K562 (cell line): Measurements from ENCODE around the gene TUBA1A. TPM values are rescaled to one million over a fixed set of nuclear protein-coding genes. Genes with fewer than 3 reads are reported as not detected.

Source experiments
- ARID1B ChIP-seq: fragments of 450-650 bp; IDR thresholded peaks from 2 replicates; pipeline ENCODE4 v1.6.1; 2016; ENCODE audit warnings: antibody characterized with exemption, mild to moderate bottlenecking, inconsistent platforms
- HNRNPH1 ChIP-seq: fragments of 200-400 bp; formaldehyde crosslinking; optimal IDR thresholded peaks from 2 replicates; pipeline ENCODE3; 2017; ENCODE audit warnings: low read depth, mild to moderate bottlenecking, low read length, moderate library complexity
- MEF2D ChIP-seq: conservative IDR thresholded peaks from 2 replicates; pipeline ENCODE4 v1.6.1; 2016; ENCODE audit warnings: low read depth, missing genetic modification characterization, missing compliant biosample characterization
- RBM25 ChIP-seq: fragments of 200-400 bp; formaldehyde crosslinking; IDR thresholded peaks from 2 replicates; pipeline ENCODE4 v1.6.1; 2018; ENCODE audit warnings: low read length, low read depth, moderate library complexity; ENCODE audit not compliant: severe bottlenecking
- TBP ChIP-seq: optimal IDR thresholded peaks from 2 replicates; pipeline ENCODE3; 2011; ENCODE audit warnings: low read depth, low read length, improper control_type of control experiment
- TEAD1 ChIP-seq, 2 experiments: fragments of 450-650 bp in 1 of 2; sonication (generic) in 1 of 2; formaldehyde crosslinking; IDR thresholded peaks; 2 replicates each; pipeline versions ENCODE4 v1.4.0 to v1.8.0; 2020 to 2022; ENCODE audit warnings: mild to moderate bottlenecking in 2 of 2, missing genetic modification reagents in 1 of 2
- ZFX ChIP-seq: sonication (generic); formaldehyde crosslinking; IDR thresholded peaks from 2 replicates; pipeline ENCODE4 v1.8.0; 2022; ENCODE audit warnings: mild to moderate bottlenecking, missing genetic modification reagents, moderate library complexity
- ZNF384 ChIP-seq: IDR thresholded peaks from 2 replicates; pipeline ENCODE4 v1.6.1; 2012; ENCODE audit warnings: low read depth, low read length, improper control_type of control experiment
- polyA plus RNA-seq, 8 experiments: library from polyadenylated mRNA; depleted of rRNA in 4 of 8; stranded (reverse) in 5 of 8; unstranded in 3 of 8; fragments of >200 nt; fragmentation: Nextera tagmentation in 2 of 8; fragmentation: Illumina TruSeq in 1 of 8; extraction: Ambion mirVana in 2 of 8; extraction: Trizol in 1 of 8; gene quantifications; 2 replicates each; pipeline versions ENCODE4 v1.2.1 to v1.2.3, GENCODE V29; 2011 to 2014; ENCODE audit warnings: inconsistent platforms in 1 of 8, missing spikeins in 1 of 8
- total RNA-seq, 7 experiments: library from RNA; depleted of rRNA in 6 of 7; stranded (reverse); fragments of >200 nt in 6 of 7; fragmentation: Illumina TruSeq in 2 of 7; extraction: Trizol in 2 of 7; gene quantifications; 2 replicates each; pipeline versions ENCODE4 v1.2.1 to v1.2.3, GENCODE V29; 2011 to 2021; ENCODE audit warnings: low replicate concordance in 1 of 7
- TF ChIP-seq, protein P1 (sequence below): fragments of 450-650 bp; IDR thresholded peaks from 2 replicates; pipeline ENCODE4 v1.6.1; 2016; ENCODE audit warnings: mild to moderate bottlenecking, moderate library complexity
- TF ChIP-seq, protein P2 (sequence below): fragments of 250-450 bp; sonication (Bioruptor Pico); IDR thresholded peaks from 2 replicates; pipeline ENCODE4 v1.4.0; 2020

TUBA1A gene
- total and polyA plus RNA-seq, 9 of the 15 experiments (the other 6 are each of a cell fraction or from before 2014, with no cell fraction given) = 7.4 to 45.1 (median 11.9) TPM

DNA sequence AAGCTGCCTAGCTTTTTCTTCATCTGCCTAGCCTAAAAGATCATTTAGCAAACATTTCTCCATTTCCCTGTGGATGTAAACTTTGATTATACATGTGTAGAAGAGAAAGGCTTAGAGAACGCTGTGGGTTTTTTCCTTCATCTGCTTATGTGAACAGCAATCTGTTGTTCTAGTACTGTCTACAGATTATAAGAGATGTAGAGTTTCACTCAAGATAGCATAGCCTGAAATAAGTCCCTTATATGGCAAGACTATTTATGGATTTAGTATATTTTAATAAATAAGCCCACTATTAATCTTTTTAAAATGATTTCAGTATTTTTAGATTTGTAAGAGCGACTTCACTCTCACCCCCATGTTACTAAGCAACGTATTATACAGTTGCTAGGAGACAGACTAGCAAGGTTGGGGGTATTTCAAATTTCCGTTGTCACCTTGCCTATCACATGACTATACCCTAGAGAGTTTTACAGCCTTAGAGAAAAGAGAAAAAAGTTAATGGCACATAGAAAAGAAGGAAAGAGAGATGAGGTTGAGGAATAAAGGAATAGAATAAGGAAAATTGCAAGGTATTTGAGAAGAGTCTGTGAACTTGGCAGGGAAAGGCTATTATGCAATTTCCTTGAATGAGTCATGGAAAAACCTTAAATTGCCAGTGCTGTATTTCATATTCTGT is 12.2 kb upstream of the TUBA1A start (continued):
- TF ChIP-seq, protein P1, sequence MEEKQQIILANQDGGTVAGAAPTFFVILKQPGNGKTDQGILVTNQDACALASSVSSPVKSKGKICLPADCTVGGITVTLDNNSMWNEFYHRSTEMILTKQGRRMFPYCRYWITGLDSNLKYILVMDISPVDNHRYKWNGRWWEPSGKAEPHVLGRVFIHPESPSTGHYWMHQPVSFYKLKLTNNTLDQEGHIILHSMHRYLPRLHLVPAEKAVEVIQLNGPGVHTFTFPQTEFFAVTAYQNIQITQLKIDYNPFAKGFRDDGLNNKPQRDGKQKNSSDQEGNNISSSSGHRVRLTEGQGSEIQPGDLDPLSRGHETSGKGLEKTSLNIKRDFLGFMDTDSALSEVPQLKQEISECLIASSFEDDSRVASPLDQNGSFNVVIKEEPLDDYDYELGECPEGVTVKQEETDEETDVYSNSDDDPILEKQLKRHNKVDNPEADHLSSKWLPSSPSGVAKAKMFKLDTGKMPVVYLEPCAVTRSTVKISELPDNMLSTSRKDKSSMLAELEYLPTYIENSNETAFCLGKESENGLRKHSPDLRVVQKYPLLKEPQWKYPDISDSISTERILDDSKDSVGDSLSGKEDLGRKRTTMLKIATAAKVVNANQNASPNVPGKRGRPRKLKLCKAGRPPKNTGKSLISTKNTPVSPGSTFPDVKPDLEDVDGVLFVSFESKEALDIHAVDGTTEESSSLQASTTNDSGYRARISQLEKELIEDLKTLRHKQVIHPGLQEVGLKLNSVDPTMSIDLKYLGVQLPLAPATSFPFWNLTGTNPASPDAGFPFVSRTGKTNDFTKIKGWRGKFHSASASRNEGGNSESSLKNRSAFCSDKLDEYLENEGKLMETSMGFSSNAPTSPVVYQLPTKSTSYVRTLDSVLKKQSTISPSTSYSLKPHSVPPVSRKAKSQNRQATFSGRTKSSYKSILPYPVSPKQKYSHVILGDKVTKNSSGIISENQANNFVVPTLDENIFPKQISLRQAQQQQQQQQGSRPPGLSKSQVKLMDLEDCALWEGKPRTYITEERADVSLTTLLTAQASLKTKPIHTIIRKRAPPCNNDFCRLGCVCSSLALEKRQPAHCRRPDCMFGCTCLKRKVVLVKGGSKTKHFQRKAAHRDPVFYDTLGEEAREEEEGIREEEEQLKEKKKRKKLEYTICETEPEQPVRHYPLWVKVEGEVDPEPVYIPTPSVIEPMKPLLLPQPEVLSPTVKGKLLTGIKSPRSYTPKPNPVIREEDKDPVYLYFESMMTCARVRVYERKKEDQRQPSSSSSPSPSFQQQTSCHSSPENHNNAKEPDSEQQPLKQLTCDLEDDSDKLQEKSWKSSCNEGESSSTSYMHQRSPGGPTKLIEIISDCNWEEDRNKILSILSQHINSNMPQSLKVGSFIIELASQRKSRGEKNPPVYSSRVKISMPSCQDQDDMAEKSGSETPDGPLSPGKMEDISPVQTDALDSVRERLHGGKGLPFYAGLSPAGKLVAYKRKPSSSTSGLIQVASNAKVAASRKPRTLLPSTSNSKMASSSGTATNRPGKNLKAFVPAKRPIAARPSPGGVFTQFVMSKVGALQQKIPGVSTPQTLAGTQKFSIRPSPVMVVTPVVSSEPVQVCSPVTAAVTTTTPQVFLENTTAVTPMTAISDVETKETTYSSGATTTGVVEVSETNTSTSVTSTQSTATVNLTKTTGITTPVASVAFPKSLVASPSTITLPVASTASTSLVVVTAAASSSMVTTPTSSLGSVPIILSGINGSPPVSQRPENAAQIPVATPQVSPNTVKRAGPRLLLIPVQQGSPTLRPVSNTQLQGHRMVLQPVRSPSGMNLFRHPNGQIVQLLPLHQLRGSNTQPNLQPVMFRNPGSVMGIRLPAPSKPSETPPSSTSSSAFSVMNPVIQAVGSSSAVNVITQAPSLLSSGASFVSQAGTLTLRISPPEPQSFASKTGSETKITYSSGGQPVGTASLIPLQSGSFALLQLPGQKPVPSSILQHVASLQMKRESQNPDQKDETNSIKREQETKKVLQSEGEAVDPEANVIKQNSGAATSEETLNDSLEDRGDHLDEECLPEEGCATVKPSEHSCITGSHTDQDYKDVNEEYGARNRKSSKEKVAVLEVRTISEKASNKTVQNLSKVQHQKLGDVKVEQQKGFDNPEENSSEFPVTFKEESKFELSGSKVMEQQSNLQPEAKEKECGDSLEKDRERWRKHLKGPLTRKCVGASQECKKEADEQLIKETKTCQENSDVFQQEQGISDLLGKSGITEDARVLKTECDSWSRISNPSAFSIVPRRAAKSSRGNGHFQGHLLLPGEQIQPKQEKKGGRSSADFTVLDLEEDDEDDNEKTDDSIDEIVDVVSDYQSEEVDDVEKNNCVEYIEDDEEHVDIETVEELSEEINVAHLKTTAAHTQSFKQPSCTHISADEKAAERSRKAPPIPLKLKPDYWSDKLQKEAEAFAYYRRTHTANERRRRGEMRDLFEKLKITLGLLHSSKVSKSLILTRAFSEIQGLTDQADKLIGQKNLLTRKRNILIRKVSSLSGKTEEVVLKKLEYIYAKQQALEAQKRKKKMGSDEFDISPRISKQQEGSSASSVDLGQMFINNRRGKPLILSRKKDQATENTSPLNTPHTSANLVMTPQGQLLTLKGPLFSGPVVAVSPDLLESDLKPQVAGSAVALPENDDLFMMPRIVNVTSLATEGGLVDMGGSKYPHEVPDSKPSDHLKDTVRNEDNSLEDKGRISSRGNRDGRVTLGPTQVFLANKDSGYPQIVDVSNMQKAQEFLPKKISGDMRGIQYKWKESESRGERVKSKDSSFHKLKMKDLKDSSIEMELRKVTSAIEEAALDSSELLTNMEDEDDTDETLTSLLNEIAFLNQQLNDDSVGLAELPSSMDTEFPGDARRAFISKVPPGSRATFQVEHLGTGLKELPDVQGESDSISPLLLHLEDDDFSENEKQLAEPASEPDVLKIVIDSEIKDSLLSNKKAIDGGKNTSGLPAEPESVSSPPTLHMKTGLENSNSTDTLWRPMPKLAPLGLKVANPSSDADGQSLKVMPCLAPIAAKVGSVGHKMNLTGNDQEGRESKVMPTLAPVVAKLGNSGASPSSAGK = 0 out of 2 replicates have a peak, but pooled peaks have one; percentile 16
- TF ChIP-seq RBM25 (no peak), TEAD1 (CRISPR knock-in tag; IDR thresholded peaks at IDR 0.05) (no peak), MEF2D (no peak), HNRNPH1 (no peak), ARID1B (peak; percentile 87), TBP (no peak), ZNF384 (no peak), ZFX (CRISPR knock-in tag) (no peak)
- TF ChIP-seq, protein P2, sequence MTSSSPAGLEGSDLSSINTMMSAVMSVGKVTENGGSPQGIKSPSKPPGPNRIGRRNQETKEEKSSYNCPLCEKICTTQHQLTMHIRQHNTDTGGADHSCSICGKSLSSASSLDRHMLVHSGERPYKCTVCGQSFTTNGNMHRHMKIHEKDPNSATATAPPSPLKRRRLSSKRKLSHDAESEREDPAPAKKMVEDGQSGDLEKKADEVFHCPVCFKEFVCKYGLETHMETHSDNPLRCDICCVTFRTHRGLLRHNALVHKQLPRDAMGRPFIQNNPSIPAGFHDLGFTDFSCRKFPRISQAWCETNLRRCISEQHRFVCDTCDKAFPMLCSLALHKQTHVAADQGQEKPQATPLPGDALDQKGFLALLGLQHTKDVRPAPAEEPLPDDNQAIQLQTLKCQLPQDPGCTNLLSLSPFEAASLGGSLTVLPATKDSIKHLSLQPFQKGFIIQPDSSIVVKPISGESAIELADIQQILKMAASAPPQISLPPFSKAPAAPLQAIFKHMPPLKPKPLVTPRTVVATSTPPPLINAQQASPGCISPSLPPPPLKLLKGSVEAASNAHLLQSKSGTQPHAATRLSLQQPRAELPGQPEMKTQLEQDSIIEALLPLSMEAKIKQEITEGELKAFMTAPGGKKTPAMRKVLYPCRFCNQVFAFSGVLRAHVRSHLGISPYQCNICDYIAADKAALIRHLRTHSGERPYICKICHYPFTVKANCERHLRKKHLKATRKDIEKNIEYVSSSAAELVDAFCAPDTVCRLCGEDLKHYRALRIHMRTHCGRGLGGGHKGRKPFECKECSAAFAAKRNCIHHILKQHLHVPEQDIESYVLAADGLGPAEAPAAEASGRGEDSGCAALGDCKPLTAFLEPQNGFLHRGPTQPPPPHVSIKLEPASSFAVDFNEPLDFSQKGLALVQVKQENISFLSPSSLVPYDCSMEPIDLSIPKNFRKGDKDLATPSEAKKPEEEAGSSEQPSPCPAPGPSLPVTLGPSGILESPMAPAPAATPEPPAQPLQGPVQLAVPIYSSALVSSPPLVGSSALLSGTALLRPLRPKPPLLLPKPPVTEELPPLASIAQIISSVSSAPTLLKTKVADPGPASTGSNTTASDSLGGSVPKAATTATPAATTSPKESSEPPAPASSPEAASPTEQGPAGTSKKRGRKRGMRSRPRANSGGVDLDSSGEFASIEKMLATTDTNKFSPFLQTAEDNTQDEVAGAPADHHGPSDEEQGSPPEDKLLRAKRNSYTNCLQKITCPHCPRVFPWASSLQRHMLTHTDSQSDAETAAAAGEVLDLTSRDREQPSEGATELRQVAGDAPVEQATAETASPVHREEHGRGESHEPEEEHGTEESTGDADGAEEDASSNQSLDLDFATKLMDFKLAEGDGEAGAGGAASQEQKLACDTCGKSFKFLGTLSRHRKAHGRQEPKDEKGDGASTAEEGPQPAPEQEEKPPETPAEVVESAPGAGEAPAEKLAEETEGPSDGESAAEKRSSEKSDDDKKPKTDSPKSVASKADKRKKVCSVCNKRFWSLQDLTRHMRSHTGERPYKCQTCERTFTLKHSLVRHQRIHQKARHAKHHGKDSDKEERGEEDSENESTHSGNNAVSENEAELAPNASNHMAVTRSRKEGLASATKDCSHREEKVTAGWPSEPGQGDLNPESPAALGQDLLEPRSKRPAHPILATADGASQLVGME = no peak
